ENCODE results near the gene DUSP16.
A peak's percentile ranks its signal among the peaks of the same experiment; 100 is the strongest.
"Not testable (repeated sequence)": the region's sequence is repeated elsewhere in the genome, so short reads cannot be mapped to it uniquely, and the experiment has no call there.

DUSP16 gene

DNA sequence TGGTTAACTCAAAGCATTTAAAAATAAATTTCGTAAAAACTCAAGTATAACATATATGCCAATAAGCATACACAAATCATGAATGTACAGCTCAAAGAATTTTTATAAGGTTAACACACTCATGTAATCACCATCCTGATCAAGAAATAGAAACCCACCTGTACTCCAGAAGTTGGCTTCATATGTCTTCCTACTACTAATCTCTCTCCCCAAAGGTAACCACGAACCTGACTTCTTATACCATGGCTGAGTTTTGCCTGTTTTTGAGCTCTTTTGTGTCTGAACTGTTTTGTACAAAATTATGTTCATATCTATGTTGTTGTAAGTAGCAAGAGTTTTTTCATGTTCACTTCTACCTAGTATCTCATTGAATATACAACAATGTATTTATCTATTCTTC is 18.7 kb downstream of the DUSP16 start:
- DNase-seq: no peak

DNA sequence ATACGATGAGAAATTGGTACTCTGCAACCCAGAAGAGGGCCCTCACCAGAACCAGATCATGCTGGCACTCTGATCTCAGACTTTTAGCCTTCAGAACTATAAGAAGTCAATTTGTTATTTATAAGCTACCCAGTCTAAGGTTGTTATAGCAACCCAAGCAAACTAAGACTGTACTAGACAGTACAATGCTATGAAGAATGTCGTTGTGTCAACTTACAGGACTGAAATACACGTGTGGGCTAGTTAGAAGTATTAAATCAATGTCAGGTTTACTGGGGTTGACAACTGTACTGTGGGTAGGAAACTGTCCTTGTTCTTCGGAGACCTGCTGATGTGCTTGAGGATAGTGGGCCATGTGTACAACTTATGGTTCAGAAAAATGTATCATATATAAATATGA is 19.7 kb downstream of the DUSP16 start:
- DNase-seq: no peak

DNA sequence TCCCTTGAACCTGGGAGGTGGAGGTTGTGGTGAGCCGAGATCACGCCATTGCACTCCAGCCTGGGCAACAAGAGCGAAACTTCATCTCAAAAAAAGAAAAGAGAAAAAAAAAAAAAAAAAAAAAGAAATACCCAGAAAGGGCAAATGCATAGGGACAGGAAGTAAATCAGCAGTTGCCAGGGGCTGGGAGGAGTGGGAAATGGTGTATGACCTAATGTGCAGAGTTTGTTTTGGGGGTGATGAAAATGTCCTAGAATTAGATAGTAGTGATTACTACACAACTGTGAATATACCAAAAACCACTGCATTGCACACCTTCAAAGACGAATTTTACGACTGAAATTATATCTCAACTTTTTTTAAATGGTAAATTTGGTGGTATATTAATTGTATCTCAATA is 20.4 kb downstream of the DUSP16 start:
- no peak for DNase-seq

DNA sequence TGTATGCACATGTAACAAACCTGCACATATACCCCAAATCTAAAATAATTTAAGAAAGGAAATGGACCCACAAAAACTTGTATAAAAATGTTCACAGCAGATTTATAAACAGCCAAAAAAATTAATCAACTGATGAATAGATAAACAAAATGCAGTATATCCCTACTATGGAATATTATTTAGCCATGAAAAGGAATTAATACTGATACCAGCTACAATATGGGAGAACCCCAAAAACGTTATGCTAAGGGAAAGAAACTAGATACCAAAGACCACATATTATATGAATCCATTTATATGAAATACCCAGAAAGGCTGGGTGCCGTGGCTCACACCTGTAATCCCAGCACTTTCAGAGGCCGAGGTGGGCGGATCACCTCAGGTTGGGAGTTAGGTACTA is 20.9 kb downstream of the DUSP16 start:
- no peak for DNase-seq

DNA sequence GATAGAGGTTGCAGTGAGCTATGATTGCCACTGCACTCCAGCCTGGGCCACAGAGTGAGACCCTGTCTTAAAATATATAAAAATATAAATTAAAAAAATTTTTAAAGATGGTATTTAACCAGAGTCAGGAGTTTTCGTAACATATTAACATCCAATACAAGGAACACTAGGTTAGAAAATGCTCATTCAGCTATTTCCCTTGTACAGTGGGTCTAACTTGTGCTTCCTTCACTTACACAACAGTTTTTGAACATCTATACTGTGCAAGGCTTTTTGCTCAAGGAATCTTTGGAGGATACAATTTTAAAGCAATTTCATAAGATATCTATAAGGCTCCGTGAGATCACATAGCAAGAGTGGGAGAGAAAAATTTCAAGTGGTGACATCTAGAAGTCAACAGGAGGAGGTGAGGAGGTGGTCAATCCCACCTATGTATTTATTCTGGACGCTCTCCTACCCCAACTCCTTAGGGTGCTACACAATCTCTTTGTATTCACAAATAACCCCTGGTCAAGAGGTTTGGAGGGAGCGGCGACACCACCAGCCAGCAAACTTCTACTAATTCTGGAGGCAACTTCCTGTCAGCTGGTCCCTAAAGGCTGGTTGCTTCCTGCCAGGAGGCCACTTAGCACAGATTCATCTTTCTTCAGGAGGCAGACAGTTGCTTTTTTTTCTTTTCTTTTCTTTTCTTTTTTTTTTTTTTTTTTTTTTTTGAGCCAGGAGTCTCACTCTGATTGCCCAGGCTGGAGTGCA is 22.2 kb downstream of the DUSP16 start:
- DNase-seq: no peak

DNA sequence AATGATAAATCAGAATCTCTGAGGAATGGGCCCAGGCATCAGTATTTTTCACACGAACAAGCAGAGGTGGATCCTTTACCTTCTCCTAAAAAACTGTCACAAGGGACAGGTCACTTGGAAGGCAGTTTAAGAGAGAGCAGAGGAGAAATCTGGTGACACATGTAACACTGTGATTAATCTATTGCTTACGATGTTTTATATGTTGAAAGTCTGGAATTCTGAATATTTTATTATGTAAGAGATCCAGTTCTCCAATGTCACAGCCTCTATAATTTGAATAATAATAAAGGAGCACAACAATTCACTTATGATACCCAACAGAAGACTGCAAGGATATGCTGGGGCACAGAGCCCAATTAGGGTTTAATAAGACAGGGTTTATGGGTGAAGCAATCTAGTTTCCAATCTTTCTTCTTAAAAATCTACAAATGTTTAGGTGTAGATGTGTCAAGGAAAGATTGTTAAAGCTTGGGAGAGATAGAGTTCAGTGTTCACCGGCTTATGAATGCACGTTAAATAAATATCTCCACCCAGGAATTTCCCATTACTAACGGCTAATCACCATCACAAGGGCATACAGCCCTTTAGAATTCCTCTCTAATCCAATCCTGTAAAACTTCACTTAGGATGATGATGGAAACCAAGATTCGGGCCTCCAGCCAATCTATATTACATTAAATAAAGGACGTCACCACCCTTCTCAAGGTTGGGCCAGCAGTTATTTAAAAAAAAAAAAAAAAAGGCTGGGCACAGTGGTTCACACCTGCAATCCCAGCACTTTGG is 23.4 kb downstream of the DUSP16 start:
- DNase-seq: no peak

DNA sequence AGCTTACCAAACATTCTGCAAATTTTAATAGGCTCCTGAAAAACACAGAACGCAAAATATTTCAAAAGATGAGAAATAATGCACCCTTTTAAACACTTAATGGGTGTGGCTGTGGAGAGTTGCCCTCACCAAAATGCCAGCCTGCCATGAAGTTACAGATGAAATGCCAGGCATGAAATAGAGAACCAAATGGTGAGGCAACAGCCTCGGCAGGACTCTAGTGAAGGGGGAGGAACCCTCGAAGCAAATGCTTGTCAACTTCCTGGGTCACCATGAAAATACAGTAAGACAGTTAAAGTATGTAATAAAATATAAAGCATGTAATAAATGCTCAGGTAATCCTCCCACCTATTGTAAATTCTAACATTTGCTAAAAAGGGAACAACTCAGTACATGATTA is 24.1 kb downstream of the DUSP16 start:
- no peak for DNase-seq

DNA sequence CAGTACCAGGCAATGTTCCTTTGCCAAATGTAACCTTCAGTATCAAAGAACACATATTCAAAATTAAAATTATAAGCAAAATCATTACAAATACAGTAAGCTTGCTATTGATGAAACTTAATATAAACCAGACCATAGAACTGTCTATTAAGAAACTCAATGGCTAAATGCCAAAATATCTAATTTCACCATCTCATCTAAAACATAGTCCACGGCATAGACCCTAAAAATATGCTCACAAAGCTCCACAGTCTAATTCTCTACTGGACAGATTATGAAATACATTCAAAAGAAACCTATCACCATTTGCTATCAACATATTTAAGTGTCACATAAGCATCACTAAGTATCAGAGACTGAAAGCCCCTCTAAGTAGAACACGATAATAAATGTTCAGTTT is 25.2 kb downstream of the DUSP16 start:
- DNase-seq: no peak

DNA sequence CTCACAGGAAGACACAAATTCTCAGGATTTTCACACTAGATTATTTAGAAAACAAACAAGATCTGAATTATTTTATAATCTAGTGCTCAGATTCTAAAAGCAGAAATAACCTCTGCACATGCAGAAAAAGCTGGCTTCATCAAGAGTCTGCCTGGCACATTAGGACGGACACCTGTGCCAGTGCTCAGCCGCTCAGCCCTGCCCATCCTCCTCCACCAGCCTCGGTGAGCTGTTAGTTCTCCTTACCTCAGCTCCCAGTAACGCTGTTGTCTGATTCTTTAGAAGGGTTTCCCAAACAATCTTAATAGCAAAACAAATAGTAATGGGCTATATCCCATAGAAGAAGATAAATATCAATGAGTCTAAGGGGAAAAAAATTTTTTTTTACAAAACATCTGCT is 27.7 kb downstream of the DUSP16 start:
- peak; percentile 36 for DNase-seq

DNA sequence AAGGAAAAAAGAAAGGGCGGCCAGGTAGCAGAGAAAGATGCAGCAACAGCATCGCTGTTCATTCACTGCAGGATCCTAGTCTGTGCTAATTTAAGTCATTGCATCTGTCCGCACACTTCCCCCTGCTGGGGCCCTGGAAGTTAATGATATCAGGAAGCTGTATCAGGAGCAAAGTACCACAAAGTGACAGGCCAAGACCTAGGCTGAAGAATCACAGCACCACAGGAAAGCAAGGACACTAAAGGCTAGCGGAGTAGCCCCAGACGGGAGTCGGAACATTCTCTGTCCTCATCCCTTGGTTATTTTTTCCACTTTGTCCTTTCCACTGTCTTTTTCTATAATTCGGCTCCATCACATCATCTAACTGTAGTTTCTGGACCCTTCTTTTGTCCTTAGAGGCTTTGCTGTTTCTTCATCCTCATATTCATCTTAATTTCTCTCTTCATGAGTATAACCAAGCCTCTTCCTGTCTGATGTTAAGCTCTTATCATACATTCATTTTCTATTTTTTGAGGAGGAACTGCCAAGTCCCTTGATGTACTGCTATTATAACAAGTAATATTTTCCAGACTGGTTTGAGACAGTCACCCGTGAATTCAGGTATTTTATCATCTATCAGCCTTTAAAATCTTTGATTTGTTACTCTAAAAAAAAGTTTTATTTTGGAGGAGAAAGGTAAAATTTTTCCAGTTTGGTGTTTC is 28.3 kb downstream of the DUSP16 start:
- DNase-seq: no peak

DNA sequence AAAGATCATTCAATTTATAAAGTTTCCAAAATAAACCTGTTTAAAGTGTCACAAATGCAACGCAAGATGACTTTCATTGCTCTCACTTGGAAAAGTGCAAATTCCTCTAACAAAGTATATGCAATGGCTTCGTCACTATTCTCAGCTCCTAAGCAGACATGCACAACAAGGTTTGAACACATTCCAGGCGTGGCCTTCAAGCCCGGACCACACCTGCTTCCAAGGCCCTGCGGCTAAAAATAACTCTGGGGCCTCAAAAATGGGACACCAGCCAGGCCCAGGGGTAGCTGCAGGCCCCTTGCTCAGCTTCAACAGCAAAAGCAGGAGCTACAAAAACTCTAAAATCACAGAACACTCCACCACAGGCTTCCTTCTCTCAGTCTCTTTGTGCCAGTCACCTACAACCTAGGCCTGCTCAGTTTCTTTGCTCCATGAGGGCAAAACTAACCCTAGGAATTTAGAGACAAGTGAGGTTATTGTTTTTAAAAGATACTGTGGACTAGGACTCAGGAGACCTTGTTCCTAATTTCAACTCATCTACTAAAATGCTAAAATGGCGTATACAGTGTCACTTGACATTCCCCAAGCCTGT is 29.3 kb downstream of the DUSP16 start:
- DNase-seq: no peak

DNA sequence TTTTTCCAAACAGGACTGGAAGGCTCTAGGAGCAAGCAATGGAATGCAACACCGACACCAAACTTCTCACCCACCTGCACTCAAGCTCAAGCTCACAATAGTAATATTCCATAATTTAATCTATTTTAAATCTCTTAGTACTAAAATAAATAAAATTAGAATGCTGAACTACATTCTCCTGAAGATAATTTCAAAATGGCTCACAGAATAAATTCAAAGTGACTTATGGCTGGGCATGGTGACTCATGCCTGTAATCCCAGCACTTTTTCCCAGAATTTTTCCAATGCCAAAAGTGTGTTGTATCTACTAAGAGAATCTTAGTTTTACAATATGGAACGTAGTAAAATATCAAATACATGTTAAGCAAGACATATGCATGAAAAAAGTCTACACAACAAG is 31.5 kb downstream of the DUSP16 start:
- no peak for DNase-seq

DNA sequence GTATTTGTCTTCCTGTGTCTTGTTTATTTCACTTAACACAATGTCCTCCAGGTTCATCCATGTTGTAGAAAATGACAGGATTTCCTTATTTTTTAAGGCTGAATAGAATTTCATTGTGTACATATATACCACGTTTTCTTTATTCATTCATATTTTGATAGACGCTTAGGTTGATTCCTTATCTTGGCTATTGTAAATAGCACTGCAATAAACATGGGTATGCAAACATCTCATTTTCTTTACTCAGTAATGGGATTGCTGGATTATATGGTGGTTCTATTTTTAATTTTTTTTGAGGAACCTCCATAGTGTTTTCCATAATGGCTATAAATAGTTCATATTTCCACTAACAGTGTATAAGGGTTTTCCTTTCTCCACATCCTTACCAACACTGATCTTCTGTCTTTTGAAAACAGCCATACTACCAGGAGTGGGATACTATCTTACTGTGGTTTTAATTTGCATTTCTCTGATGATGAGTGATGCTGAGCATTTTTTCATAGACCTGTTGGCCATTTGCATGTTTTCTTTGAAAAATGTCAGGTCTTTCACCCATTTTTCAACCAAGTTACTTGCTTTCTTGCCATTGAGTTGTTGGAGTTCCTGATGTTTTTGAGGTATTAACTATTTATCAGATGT is 32.8 kb downstream of the DUSP16 start:
- no peak for DNase-seq

DNA sequence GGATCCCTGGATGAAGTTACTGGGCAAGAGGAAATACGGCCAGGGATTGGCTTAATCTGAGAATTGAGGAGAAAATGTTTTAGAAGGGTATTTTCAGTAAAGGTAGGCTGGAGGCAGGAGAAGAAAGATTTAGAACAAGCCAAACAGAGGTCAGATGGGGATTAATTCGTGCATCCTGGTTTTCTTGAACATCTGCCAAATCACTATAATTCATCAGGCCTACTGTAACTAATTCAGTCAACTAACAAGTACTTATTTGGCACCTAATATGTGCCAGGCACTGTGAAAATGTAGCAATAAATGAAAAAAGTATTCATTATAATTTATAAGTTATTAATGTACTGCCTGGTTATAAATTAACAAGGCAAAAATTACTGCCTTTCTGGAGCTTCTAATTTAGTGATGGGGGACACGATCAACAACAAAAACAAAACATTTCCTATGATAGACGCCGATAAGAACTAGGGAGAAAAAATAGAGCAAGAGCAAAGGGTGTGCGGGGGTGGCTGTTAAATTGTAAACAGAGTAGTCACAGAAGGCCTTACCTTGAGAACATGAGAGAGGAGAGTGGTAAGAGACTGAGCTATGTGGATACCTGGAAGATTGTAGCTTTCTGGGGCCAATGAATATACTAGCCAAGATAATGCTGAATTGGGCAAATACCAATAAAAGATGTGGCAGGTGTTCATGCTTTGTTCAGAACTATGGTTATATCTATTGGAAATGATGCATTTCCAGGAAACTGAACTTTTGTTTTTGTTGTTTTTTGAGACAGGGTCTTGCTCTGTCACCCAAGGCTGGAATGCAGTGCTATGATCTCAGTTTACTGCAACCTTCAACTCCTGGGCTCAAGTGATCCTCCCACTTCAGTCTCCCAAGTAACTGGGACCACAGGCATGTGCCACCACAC is 34.0 kb downstream of the DUSP16 start:
- no peak for DNase-seq

DNA sequence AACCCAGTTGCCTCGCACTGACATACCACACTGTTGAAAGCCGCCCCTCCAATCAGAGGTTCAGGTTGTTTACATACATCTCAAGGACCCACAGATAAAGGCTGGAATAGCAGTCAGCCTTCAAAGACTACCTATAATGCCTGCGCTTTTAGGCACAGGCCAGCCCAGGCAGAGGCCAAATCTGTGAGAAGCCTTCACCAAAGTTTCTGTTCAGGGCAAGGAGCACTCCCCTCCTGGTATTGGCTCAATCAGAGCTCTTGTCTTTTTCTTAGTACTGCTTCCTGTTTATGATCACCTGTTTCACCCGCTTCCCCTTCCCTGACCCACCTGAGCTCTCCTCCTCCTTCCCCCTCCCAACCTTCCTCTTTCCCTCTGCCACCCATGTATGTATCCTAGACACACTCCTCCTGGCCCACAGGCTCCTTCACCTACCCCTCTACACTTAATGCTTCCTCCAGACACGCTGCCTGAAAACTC is 34.8 kb downstream of the DUSP16 start:
- DNase-seq: no peak

DNA sequence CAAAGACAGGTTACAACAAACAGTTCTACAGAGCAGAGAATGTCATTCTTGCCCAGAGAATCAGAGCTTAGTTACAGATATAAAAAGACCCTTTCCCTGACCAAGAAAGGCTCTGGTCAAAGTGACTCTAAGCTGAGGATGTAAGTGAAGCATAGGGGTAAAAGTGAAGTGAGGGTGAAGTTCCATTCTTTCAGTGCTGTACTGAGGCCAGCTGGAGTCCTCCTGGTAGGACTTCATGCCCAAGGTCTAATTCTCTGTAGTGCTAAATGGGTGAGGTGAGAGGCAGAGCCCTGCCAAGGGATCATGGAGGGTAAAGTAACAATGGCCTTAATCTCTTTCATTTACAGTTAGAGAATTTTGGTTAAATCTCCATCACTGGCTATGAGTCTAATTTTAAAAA is 38.5 kb downstream of the DUSP16 start:
- DNase-seq: no peak

DNA sequence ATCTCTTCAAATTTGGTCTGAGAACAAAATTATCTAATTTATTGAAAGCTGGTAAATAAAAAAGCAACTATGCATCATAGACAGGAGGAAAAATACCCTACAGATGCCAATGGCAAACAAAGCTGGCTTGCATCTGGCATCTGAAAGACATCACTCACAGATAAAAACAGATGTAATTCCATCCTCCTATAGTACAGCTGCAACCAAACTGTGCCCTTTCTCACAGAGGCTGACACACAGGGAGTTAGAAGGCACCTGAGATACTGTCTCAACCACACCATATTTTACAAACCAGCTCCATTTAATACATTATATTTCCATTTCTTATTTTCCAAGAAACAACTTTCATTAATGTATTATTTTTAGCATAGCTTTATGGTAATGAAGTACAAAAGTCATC is 39.4 kb downstream of the DUSP16 start:
- DNase-seq: no peak

DNA sequence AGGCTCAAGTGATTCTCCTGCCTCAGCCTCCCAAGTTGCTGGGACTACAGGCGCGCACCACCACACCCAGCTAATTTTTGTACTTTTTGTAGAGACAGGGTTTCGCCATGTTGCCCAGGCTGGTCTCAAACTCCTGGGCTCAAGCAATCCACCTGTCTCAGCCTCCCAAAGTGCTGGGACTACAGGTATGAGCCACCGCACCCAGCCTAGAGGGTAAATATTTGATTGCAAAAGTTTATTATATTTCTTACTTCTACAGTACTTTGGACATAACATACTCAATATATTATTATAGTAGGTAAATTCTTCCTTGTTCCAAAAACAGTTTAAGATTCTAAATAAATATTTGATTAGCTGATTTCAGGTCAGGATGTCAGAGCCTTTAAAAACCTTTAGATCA is 40.0 kb downstream of the DUSP16 start:
- not testable (repeated sequence) for DNase-seq

DNA sequence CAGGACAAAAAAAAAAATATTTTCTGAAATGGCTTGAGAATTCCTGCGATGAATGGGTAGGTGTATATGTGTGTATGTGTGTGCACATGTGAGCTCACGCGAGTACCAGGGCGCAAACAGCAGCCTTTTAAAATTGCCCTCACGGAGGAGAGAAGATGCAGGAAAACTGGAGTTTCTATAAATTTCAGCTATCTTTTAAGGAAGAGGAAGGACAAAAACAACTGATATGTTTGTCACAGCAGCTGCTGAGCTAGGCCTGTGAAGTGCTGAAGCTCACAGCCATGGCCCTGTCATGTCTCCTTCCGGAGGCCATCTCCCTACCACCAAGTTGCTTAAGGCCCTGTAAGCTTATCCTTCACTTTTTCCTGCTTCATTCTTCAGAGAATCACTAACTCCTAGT is 40.8 kb downstream of the DUSP16 start:
- no peak for DNase-seq

DNA sequence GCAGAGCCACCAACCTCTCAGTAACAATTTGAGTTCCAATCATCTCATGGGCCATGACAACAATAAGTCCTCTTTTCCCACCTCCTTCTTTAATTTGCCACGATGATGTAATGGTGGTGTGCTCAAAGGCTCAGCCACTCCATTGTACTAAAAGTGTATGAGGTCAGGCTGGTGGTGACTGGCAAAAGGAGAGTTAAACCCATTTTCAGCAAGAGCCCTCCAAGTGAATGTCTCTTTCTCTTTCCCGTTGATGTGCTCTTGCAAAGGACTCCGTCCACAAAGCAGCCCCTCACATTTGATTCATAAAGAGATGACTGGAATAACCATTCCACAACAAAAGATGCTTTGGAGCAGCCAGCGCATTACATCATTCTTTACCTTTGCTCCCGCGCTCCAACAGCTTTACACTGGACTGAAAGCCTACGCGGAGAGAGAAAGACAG is 41.6 kb downstream of the DUSP16 start:
- DNase-seq: no peak

DNA sequence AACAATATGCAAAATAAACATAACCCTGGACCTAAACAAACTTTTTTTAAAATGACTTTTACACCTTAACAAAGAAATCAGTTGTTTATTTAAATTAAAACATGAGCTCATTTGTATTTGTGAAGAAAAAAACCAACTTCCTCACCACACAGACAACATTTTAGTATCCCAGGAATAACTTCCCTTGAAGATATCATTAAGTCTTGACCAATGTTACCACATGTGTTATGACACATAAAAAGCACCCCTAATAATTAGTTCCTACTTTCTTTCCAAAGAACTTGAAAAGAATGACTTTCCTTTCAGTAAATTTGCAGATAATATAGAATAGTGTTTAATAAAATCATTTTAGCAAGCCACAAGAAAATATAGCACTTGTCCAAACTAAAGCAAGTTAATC is 42.4 kb downstream of the DUSP16 start:
- DNase-seq: no peak

All from NCI-H2029 treated with DMSO at 0.1 percent for 48 hours (cell line).